ENCODE measurements around the gene LRRC27. TPM values are rescaled to one million over a fixed set of nuclear protein-coding genes. Genes with fewer than 3 reads are reported as not detected.
"Not testable (repeated sequence)": the region's sequence is repeated elsewhere in the genome, so short reads cannot be mapped to it uniquely, and the experiment has no call there.

LRRC27 gene
- polyA plus RNA-seq, 4 donors = 19.9 to 32.5 (median 26.5) TPM

DNA sequence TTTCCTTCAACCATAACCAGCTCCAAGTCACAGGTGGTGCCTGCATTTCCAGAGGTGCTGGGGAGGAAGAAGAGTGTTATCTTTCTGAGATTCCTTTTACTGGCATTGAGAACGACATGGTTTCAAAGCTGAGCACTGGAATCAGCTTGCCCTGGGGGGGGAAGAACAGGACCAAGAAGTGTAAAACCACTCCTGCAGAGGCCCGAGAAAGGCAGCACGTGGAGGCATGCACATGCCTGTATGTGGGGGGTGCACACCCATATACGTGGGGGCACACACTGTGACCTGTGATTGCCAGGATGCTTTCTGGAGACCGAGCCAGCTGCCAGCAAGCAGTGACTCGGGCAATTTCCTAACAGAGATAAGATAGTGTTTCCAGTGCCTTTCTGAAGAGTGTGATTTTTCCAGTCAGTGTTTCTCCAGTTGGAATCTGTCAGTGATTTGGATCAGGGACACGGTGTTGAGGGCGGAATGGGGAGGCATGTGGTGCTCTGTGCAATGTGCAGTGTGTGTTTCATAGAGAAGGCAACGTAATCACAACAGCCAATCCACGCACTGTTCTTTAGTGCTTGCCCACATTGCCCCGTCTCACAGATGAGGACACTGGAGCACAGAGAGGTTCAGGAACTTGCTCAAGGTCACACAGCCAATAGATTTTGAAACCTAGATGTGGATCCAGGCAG, 4.2 kb downstream of the LRRC27 start:
- DNase-seq (ENCODE audit: low read depth in 4 of 4, low spot score in 2 of 4) = no peak

DNA sequence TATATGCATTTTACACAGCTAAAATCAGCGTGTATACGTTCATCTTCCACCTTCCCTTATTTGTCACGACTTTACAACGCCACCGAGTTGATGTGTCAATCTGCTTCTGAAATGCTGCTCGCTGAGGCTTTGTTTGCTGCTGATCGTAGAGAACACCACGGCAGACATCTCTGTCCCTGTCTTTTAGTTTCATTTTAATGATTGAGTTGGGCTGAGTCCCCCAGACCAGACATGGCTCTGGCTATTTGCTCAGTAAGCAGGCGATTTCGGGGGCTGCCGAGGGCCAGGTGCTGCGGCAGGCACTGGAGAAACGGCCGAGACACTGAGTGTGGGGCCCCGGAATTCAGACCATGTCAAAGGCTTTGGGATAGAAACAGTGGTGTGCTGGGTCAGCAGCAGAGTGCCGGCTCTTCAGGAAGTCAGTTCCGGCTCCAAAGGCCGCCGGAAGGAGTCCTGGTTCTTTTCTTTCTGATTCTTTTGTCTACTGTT, 5.0 kb downstream of the LRRC27 start:
- no peak for DNase-seq (ENCODE audit: low read depth in 4 of 4, low spot score in 2 of 4)

- not testable (repeated sequence) for DNase-seq (ENCODE audit: low read depth in 4 of 4, low spot score in 2 of 4)
Observed at GRCh38 chr10:132337854-132338253, 5.9 kb downstream of the LRRC27 start.

GRCh38 chr10:132338876-132339275, 6.9 kb downstream of the LRRC27 start:
- no peak for DNase-seq (ENCODE audit: low read depth in 4 of 4, low spot score in 2 of 4)

GRCh38 chr10:132339276-132339675, 7.3 kb downstream of the LRRC27 start:
- DNase-seq (ENCODE audit: low read depth in 4 of 4, low spot score in 2 of 4) = no peak

DNA sequence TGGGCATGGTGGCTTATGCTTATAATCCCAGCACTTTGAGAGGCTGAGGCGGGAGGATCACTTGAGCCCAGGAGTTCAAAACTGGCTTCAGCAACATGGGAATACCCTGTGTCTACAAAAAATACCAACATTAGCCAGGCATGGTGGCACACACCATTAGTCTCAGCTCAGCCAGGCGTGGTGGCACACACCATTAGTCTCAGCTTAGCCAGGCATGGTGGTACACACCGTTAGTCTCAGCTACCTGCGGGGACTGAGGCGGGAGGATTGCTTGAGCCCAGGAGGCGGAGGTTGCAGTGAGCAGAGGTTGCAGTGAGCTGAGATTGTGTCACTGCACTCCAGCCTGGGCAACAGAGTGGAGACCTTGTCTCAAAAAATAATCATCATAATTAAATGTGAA, 9.0 kb downstream of the LRRC27 start:
- no peak for DNase-seq (ENCODE audit: low read depth in 4 of 4, low spot score in 2 of 4)

GRCh38 chr10:132341781-132342180, 9.8 kb downstream of the LRRC27 start:
- no peak for DNase-seq (ENCODE audit: low read depth in 4 of 4, low spot score in 2 of 4)

GRCh38 chr10:132342553-132342952, 10.6 kb downstream of the LRRC27 start:
- DNase-seq (ENCODE audit: low read depth in 4 of 4, low spot score in 2 of 4) = no peak

- DNase-seq (ENCODE audit: low read depth in 4 of 4, low spot score in 2 of 4) = no peak
Observed at GRCh38 chr10:132344386-132344785, 12.4 kb downstream of the LRRC27 start.

DNA sequence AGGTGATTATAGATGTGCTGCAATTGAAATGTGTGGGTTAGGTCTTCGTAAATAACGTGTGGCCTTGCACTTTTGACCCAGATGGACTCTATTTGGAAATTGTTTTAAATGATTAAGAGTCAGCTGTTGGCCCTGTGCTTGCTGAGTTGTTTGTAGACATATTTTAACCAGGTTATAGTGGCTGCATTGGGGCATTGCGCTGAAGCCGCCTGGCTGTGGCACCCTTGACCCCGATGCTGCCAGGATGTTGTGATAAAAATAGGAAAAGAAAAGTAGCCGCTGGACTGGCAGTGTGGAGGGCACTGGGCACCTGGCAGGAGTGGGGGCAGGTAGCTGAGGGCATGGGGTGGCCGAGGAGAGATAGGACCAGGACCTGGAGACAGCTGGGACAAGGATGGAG, 13.4 kb downstream of the LRRC27 start:
- no peak for DNase-seq (ENCODE audit: low read depth in 4 of 4, low spot score in 2 of 4)

- DNase-seq (ENCODE audit: low read depth in 4 of 4, low spot score in 2 of 4) = no peak
Observed at GRCh38 chr10:132346806-132347205, 14.8 kb downstream of the LRRC27 start.

DNA sequence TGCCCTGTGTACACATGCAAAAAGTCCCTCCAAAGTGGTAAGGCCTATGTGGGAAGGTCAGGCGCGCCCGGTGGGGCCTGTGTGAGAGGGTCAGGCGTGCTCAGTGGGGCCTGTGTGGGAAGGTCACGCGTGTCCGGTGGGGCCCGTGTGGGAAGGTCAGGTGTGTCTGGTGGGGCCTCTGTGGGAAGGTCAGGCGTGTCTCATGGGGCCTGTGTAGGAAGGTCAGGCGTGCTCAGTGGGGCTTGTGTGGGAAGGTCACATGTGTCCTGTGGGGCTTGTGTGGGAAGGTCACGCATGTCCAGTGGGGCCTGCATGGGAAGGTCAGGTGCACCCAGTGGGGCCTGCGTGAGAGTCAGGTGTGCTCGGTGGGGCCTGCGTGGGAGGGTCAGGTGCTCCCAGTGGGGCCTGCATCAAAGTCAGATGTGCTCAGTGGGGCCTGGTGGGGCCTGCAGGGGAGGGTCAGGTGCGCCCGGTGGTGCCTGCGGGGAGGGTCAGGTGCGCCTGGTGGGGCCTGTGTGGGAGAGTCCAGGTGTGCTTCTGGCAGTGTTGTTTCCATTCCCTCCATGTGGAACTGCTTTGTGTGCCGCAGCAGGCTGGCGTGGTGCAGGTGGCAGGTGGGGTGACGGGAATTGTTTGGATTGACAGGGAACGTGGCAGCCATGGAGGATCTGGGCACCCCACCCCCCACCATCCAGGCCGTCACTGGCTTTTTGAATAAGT, 15.4 kb downstream of the LRRC27 start:
- DNase-seq (ENCODE audit: low read depth in 4 of 4, low spot score in 2 of 4) = no peak

DNA sequence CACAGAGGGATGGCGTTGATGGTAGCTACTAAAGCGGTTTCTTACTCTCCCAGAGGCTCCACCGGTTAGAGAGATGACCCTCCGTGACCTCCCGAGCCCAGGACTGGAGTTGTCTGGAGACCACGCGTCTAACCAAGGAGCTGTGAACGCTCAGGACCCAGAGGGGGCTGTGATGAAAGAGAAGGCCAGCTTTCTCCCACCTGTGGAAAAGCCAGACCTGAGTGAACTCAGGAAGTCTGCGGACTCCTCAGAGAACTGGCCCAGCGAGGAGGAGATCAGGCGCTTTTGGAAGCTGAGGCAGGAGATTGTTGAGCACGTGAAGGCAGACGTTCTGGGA, 15.9 kb downstream of the LRRC27 start:
- DNase-seq (ENCODE audit: low read depth in 4 of 4, low spot score in 2 of 4) = no peak

GRCh38 chr10:132349766-132350165, 17.8 kb downstream of the LRRC27 start:
- DNase-seq (ENCODE audit: low read depth in 4 of 4, low spot score in 2 of 4) = no peak

GRCh38 chr10:132350391-132350790, 18.4 kb downstream of the LRRC27 start:
- DNase-seq (ENCODE audit: low read depth in 4 of 4, low spot score in 2 of 4) = no peak

- DNase-seq (ENCODE audit: low read depth in 4 of 4, low spot score in 2 of 4) = no peak
Observed at GRCh38 chr10:132350946-132351345, 19.0 kb downstream of the LRRC27 start.

DNA sequence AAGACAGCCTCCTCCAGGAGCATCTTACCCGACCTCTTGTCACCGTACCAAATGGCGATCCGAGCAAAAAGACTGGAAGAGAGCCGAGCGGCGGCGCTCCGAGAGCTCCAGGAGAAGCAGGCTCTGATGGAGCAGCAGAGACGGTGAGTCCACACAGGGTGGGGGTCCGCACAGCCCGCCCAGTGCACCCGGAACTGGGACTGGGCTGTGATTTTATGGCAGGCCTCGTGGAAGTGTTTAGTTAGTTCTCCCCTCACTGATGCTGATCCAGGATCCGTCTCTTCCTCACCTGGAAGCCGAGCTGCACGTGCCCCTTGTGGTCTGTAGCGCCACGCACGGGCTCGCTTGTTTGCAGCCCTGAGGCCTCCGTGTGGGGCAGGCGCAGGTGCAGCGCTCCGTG, 19.6 kb downstream of the LRRC27 start:
- no peak for DNase-seq (ENCODE audit: low read depth in 4 of 4, low spot score in 2 of 4)

DNA sequence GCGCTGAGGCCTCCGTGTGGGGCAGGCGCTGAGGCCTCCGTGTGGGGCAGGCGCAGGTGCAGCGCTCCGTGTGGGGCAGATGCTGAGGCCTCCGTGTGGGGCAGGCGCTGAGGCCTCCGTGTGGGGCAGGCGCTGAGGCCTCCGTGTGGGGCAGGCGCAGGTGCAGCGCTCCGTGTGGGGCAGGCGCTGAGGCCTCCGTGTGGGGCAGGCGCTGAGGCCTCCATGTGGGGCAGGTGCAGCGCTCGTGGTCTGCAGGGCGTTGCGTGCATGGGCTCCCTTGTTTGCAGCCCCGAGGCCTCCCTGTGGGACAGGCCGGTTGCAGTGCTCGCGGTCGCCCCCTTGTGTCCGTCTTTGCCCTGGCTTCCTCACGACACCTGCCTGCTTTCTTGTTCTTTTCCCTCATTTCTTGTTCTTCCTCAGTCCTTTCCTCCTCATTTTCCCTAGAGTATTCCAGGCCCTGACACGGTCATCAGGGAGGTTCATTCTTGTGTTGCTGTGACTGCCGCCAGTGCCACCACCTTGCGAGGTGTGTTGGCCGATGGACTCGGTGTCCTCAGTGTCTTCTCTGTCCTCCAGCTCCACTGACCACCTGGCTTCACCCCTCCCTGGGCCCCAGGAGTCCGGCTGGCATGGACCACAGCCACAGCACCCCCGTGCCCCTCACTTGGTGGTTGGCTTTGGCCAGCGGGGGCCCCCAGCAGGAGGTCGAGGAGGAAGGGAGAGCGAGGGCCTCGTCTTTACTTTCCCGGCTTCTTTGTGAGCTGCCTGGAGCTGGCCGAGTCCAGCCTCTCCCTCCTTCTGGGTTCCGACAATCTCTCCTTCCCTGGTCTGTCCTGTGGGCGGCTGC, 20.7 kb downstream of the LRRC27 start:
- not testable (repeated sequence) for DNase-seq (ENCODE audit: low read depth in 4 of 4, low spot score in 2 of 4)

DNA sequence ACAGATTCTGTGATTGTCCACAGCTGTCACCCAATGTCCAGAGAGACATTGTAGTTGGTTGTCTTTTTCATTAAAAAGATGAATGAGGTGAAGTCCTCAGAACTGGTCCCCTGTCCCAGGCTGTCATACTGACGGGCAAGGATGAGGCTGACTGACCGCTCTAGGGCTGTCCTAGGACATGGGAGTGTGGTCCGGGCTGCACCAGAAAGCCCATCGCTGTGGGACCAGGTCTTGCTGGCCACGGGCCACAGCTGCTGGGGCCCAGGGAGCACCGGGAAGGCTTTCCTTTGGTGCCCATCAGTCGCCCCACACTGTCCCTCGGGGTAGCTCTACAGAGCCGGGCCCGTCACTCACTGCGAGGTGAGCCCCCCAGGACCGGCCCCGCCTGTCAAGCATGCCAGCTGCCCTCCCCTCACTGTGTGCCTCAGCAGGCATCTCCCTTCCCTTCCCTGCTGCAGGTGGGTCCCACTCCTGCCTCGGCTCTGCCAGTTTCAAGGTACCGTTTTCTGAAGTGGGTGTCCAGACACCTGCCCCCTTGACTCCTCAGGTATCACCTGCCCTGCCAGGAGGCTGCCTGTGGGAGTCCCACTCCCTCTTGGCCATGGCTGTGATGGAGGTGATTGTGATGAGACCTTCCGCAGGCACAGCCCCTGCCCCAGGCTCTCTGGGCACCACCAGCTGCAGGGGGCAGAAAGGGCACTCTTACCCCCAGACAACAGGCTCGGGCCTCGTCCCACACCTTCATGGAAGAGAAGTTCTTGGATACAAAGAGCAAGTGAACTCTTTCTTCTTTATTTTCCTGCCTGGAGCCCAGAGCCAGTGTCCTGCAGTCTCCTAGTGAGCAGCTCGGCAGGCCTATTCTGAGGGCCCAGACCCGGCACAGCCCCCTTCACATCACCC, 21.7 kb downstream of the LRRC27 start:
- DNase-seq (ENCODE audit: low read depth in 4 of 4, low spot score in 2 of 4) = no peak

DNA sequence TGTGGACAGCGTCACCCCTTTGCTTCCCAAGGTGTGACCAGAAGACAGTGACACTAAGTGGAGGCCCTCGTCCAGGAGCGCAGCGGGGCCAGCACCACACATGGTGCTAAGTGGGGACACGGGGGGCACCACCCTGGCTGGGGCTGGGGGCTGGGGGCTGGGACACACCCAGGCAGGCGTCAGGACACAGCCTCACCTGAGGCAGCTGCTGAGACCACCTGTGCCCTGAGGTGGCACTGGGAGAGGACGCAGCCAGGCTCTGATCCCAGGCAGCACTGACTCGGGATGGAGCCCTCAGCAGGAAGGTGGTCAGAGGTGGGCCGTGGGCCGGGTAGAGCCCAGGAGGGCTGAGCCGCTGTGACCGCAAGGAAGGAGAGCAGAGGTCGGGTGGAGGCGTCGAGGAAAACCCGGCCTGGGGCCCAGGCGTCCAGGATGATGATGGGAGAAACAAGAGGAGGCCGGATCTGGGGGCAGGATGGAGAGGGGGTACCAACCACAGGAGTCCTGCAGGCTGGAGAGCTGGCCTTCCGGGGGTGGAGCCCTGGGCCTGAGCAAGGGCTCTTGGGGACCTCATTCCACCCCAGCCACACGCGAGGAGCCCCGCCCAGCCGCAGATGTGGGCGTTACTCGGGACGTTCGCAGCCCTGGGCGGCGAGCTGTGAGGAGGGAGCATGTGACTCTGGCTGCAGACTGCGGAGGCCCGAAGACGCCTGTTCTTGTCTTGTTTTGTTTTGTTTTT, 22.5 kb downstream of the LRRC27 start:
- no peak for DNase-seq (ENCODE audit: low read depth in 4 of 4, low spot score in 2 of 4)

All from left renal cortex interstitium (tissue), 4 donors.